HEK293 (cell line): ENCODE measurements around the gene WAC.
A peak's percentile ranks its signal among the peaks of the same experiment; 100 is the strongest.

Source experiments
- FEZF1 ChIP-seq: fragments of 450-650 bp; formaldehyde crosslinking; IDR thresholded peaks from 2 replicates; pipeline ENCODE4 v1.5.1; 2016; ENCODE audit warnings: missing biosample characterization, missing genetic modification characterization
- KLF1 ChIP-seq: fragments of 450-650 bp; formaldehyde crosslinking; IDR thresholded peaks from 2 replicates; pipeline ENCODE4 v1.5.1; 2016; ENCODE audit warnings: missing biosample characterization, missing genetic modification characterization
- MYNN ChIP-seq: fragments of 450-650 bp; formaldehyde crosslinking; IDR thresholded peaks from 2 replicates; pipeline ENCODE4 v1.5.1; 2016; ENCODE audit warnings: missing biosample characterization, missing genetic modification characterization, borderline replicate concordance
- SALL2 ChIP-seq: fragments of 450-650 bp; formaldehyde crosslinking; IDR thresholded peaks from 2 replicates; pipeline ENCODE4 v1.5.0; 2017; ENCODE audit warnings: missing biosample characterization, mild to moderate bottlenecking, missing genetic modification characterization, borderline replicate concordance
- TCF7L2 ChIP-seq: IDR thresholded peaks from 2 replicates; pipeline ENCODE4 v1.6.1; 2011; ENCODE audit warnings: low read depth, mild to moderate bottlenecking, inconsistent platforms, low read length, moderate library complexity, borderline replicate concordance
- YY2 ChIP-seq: fragments of 450-650 bp; formaldehyde crosslinking; IDR thresholded peaks from 2 replicates; pipeline ENCODE4 v1.5.1; 2016; ENCODE audit warnings: missing biosample characterization, missing genetic modification characterization
- ZNF138 ChIP-seq: fragments of 450-650 bp; formaldehyde crosslinking; IDR thresholded peaks from 2 replicates; pipeline ENCODE4 v1.5.1; 2016; ENCODE audit warnings: missing biosample characterization, missing genetic modification characterization, borderline replicate concordance
- ZNF16 ChIP-seq: fragments of 450-650 bp; formaldehyde crosslinking; IDR thresholded peaks from 2 replicates; pipeline ENCODE4 v1.5.1; 2016; ENCODE audit warnings: low read depth, missing biosample characterization, missing genetic modification characterization
- ZNF174 ChIP-seq: fragments of 450-650 bp; formaldehyde crosslinking; IDR thresholded peaks from 2 replicates; pipeline ENCODE4 v1.5.0; 2017; ENCODE audit warnings: missing biosample characterization, mild to moderate bottlenecking, missing genetic modification characterization
- ZNF292 ChIP-seq: fragments of 450-650 bp; formaldehyde crosslinking; IDR thresholded peaks from 2 replicates; pipeline ENCODE4 v1.5.1; 2016; ENCODE audit warnings: low read depth, missing biosample characterization, missing genetic modification characterization, borderline replicate concordance
- ZNF302 ChIP-seq: fragments of 450-650 bp; formaldehyde crosslinking; IDR thresholded peaks from 2 replicates; pipeline ENCODE4 v1.5.1; 2016; ENCODE audit warnings: missing biosample characterization, missing genetic modification characterization, low read depth
- ZNF37A ChIP-seq: fragments of 450-650 bp; IDR thresholded peaks from 2 replicates; pipeline ENCODE4 v1.5.1; 2018; ENCODE audit warnings: missing biosample characterization, missing genetic modification characterization
- ZNF423 ChIP-seq: fragments of 450-650 bp; formaldehyde crosslinking; IDR thresholded peaks from 2 replicates; pipeline ENCODE4 v1.5.1; 2016; ENCODE audit warnings: missing biosample characterization, missing genetic modification characterization
- ZNF629 ChIP-seq: fragments of 450-650 bp; formaldehyde crosslinking; IDR thresholded peaks from 2 replicates; pipeline ENCODE4 v1.5.1; 2017; ENCODE audit warnings: missing biosample characterization, missing genetic modification characterization
- ZNF664 ChIP-seq: fragments of 450-650 bp; formaldehyde crosslinking; IDR thresholded peaks from 2 replicates; pipeline ENCODE4 v1.5.1; 2016; ENCODE audit warnings: missing biosample characterization, missing genetic modification characterization
- ZNF768 ChIP-seq: fragments of 450-650 bp; formaldehyde crosslinking; IDR thresholded peaks from 2 replicates; pipeline ENCODE4 v1.5.1; 2018; ENCODE audit warnings: missing biosample characterization, mild to moderate bottlenecking, missing genetic modification characterization
- TF ChIP-seq, protein P1 (sequence below): fragments of 450-650 bp; formaldehyde crosslinking; IDR thresholded peaks from 2 replicates; pipeline ENCODE4 v1.5.0; 2017; ENCODE audit warnings: missing biosample characterization, missing genetic modification characterization, borderline replicate concordance
- TF ChIP-seq, protein P2 (sequence below): fragments of 450-650 bp; formaldehyde crosslinking; IDR thresholded peaks from 2 replicates; pipeline ENCODE4 v1.5.1; 2016; ENCODE audit warnings: missing biosample characterization, missing genetic modification characterization, low read depth
- TF ChIP-seq, protein P3 (sequence below): fragments of 450-650 bp; formaldehyde crosslinking; IDR thresholded peaks from 2 replicates; pipeline ENCODE4 v1.5.1; 2016; ENCODE audit warnings: missing biosample characterization, missing genetic modification characterization
- TF ChIP-seq, protein P4 (sequence below): fragments of 450-650 bp; IDR thresholded peaks from 2 replicates; pipeline ENCODE4 v1.5.1; 2018; ENCODE audit warnings: missing biosample characterization, missing genetic modification characterization
- TF ChIP-seq, protein P5 (sequence below): fragments of 450-650 bp; IDR thresholded peaks from 2 replicates; pipeline ENCODE4 v1.5.1; 2018; ENCODE audit warnings: missing biosample characterization, mild to moderate bottlenecking, missing genetic modification characterization
- TF ChIP-seq, protein P6 (sequence below): fragments of 450-650 bp; formaldehyde crosslinking; IDR thresholded peaks from 2 replicates; pipeline ENCODE4 v1.5.1; 2016; ENCODE audit warnings: missing biosample characterization, missing genetic modification characterization
- TF ChIP-seq, protein P7 (sequence below): fragments of 450-650 bp; formaldehyde crosslinking; IDR thresholded peaks from 2 replicates; pipeline ENCODE4 v1.5.1; 2016; ENCODE audit warnings: missing biosample characterization, missing genetic modification characterization

The WAC gene

DNA sequence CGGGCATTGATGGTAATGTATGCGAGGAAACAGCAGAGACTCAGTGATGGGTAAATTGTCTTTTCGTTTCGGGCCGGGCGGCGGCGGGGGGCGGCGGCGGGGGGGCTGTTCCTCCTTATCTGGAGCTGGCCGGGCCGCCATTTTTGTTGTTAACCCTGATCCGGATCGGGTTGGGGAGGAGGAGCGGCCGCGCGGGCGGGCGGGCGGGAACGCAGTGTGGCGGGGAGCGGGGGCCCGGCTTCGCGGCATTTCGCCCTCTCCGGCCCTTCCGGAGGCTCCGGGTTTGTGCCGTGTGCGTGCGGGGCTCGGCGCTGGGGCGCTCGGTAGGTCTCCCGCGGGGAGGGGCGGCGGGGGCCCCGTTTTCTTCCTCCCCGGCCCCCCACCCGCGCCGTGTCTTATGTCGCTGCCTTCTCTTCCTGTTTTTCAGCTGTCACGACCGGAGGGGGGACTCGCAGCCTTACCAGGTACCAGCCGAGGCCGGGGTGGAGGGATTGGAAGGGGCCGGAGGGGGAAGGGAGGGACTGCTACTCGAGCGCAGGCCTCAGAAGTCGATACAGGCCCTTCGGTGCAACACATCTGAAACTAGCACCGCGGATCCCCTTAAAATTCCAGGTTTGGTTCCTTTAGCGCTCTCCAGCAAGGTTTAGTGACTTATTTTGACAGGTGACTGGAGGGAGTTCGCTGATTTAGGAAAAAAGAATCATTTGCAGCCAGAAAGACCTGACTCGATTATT lies 820 bp downstream of the WAC start (continued):
- TF ChIP-seq, protein P1, sequence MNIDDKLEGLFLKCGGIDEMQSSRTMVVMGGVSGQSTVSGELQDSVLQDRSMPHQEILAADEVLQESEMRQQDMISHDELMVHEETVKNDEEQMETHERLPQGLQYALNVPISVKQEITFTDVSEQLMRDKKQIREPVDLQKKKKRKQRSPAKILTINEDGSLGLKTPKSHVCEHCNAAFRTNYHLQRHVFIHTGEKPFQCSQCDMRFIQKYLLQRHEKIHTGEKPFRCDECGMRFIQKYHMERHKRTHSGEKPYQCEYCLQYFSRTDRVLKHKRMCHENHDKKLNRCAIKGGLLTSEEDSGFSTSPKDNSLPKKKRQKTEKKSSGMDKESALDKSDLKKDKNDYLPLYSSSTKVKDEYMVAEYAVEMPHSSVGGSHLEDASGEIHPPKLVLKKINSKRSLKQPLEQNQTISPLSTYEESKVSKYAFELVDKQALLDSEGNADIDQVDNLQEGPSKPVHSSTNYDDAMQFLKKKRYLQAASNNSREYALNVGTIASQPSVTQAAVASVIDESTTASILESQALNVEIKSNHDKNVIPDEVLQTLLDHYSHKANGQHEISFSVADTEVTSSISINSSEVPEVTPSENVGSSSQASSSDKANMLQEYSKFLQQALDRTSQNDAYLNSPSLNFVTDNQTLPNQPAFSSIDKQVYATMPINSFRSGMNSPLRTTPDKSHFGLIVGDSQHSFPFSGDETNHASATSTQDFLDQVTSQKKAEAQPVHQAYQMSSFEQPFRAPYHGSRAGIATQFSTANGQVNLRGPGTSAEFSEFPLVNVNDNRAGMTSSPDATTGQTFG (tag by site-specific recombination): no peak
- TF ChIP-seq, protein P2, sequence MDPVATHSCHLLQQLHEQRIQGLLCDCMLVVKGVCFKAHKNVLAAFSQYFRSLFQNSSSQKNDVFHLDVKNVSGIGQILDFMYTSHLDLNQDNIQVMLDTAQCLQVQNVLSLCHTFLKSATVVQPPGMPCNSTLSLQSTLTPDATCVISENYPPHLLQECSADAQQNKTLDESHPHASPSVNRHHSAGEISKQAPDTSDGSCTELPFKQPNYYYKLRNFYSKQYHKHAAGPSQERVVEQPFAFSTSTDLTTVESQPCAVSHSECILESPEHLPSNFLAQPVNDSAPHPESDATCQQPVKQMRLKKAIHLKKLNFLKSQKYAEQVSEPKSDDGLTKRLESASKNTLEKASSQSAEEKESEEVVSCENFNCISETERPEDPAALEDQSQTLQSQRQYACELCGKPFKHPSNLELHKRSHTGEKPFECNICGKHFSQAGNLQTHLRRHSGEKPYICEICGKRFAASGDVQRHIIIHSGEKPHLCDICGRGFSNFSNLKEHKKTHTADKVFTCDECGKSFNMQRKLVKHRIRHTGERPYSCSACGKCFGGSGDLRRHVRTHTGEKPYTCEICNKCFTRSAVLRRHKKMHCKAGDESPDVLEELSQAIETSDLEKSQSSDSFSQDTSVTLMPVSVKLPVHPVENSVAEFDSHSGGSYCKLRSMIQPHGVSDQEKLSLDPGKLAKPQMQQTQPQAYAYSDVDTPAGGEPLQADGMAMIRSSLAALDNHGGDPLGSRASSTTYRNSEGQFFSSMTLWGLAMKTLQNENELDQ (tag by site-specific recombination): no peak
- no peak for TF ChIP-seq SALL2 (tag by site-specific recombination)
- no peak for TF ChIP-seq ZNF768 (tag by site-specific recombination)
- no peak for TF ChIP-seq YY2 (tag by site-specific recombination)
- TF ChIP-seq, protein P3, sequence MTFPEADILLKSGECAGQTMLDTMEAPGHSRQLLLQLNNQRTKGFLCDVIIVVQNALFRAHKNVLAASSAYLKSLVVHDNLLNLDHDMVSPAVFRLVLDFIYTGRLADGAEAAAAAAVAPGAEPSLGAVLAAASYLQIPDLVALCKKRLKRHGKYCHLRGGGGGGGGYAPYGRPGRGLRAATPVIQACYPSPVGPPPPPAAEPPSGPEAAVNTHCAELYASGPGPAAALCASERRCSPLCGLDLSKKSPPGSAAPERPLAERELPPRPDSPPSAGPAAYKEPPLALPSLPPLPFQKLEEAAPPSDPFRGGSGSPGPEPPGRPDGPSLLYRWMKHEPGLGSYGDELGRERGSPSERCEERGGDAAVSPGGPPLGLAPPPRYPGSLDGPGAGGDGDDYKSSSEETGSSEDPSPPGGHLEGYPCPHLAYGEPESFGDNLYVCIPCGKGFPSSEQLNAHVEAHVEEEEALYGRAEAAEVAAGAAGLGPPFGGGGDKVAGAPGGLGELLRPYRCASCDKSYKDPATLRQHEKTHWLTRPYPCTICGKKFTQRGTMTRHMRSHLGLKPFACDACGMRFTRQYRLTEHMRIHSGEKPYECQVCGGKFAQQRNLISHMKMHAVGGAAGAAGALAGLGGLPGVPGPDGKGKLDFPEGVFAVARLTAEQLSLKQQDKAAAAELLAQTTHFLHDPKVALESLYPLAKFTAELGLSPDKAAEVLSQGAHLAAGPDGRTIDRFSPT (tag by site-specific recombination): no peak
- no peak for TF ChIP-seq ZNF138 (tag by site-specific recombination)
- TF ChIP-seq ZNF16 (tag by site-specific recombination): no peak
- TF ChIP-seq, protein P4, sequence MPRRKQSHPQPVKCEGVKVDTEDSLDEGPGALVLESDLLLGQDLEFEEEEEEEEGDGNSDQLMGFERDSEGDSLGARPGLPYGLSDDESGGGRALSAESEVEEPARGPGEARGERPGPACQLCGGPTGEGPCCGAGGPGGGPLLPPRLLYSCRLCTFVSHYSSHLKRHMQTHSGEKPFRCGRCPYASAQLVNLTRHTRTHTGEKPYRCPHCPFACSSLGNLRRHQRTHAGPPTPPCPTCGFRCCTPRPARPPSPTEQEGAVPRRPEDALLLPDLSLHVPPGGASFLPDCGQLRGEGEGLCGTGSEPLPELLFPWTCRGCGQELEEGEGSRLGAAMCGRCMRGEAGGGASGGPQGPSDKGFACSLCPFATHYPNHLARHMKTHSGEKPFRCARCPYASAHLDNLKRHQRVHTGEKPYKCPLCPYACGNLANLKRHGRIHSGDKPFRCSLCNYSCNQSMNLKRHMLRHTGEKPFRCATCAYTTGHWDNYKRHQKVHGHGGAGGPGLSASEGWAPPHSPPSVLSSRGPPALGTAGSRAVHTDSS (tag by site-specific recombination): peak; percentile 17; the same call in 1 of the 2 replicates
- no peak for TF ChIP-seq ZNF174 (tag by site-specific recombination)
- no peak for TF ChIP-seq FEZF1
- TF ChIP-seq ZNF302: no peak
- TF ChIP-seq ZNF292 (tag by site-specific recombination): no peak
- TF ChIP-seq ZNF423: no peak
- TF ChIP-seq ZNF664: no peak
- TF ChIP-seq, protein P5, sequence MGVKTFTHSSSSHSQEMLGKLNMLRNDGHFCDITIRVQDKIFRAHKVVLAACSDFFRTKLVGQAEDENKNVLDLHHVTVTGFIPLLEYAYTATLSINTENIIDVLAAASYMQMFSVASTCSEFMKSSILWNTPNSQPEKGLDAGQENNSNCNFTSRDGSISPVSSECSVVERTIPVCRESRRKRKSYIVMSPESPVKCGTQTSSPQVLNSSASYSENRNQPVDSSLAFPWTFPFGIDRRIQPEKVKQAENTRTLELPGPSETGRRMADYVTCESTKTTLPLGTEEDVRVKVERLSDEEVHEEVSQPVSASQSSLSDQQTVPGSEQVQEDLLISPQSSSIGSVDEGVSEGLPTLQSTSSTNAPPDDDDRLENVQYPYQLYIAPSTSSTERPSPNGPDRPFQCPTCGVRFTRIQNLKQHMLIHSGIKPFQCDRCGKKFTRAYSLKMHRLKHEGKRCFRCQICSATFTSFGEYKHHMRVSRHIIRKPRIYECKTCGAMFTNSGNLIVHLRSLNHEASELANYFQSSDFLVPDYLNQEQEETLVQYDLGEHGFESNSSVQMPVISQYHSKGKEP (tag by site-specific recombination): no peak
- no peak for TF ChIP-seq ZNF629 (tag by site-specific recombination)
- TF ChIP-seq, protein P6, sequence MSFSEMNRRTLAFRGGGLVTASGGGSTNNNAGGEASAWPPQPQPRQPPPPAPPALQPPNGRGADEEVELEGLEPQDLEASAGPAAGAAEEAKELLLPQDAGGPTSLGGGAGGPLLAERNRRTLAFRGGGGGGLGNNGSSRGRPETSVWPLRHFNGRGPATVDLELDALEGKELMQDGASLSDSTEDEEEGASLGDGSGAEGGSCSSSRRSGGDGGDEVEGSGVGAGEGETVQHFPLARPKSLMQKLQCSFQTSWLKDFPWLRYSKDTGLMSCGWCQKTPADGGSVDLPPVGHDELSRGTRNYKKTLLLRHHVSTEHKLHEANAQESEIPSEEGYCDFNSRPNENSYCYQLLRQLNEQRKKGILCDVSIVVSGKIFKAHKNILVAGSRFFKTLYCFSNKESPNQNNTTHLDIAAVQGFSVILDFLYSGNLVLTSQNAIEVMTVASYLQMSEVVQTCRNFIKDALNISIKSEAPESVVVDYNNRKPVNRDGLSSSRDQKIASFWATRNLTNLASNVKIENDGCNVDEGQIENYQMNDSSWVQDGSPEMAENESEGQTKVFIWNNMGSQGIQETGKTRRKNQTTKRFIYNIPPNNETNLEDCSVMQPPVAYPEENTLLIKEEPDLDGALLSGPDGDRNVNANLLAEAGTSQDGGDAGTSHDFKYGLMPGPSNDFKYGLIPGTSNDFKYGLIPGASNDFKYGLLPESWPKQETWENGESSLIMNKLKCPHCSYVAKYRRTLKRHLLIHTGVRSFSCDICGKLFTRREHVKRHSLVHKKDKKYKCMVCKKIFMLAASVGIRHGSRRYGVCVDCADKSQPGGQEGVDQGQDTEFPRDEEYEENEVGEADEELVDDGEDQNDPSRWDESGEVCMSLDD (tag by site-specific recombination): no peak
- TF ChIP-seq TCF7L2: no peak
- TF ChIP-seq ZNF37A (tag by site-specific recombination): no peak
- TF ChIP-seq KLF1 (tag by site-specific recombination): no peak
- TF ChIP-seq, protein P7, sequence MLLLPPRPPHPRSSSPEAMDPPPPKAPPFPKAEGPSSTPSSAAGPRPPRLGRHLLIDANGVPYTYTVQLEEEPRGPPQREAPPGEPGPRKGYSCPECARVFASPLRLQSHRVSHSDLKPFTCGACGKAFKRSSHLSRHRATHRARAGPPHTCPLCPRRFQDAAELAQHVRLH: no peak
- TF ChIP-seq MYNN (tag by site-specific recombination): no peak
- TF ChIP-seq, all 188 proteins: peak for 31
